CD14-positive monocyte (primary cell): ENCODE results near the gene FHIT. TPM values are rescaled to one million over a fixed set of nuclear protein-coding genes. Genes with fewer than 3 reads are reported as not detected.

Experiments used
- DNase-seq, 3 donors: peaks; one replicate each; pipeline ENCODE4 v3.0.0-alpha.2; 2011 to 2022
- H2AFZ ChIP-seq: 2 replicates; pipeline ENCODE4 v1.6.0; 2012; ENCODE audit warnings: mild to moderate bottlenecking, low read depth, low read length, inconsistent platforms; ENCODE audit not compliant: insufficient read depth, poor library complexity, severe bottlenecking
- H3K27ac ChIP-seq, 2 donors: 1 replicate in 1 of 2; 2 replicates in 1 of 2; pipeline ENCODE4 v1.5.1; 2012 to 2013; ENCODE audit warnings: low read length in 2 of 2, control low read depth in 1 of 2, inconsistent platforms in 1 of 2, low read depth in 1 of 2, mild to moderate bottlenecking in 1 of 2
- H3K27me3 ChIP-seq, 2 donors: one replicate each; pipeline versions ENCODE4 v1.6.0 to v1.6.1; 2011 to 2013; ENCODE audit warnings: low read length in 2 of 2; ENCODE audit not compliant: control insufficient read depth in 2 of 2, insufficient read depth in 2 of 2
- H3K36me3 ChIP-seq, 2 donors: replicated peaks in 1 of 2; 1 replicate in 1 of 2; 2 replicates in 1 of 2; pipeline versions ENCODE4 v1.5.1 to v1.6.1; 2012 to 2013; ENCODE audit warnings: low read length in 2 of 2, control low read depth in 1 of 2, inconsistent platforms in 1 of 2, mild to moderate bottlenecking in 1 of 2; ENCODE audit not compliant: insufficient read depth in 2 of 2, control insufficient read depth in 1 of 2
- H3K4me1 ChIP-seq, 2 donors: 1 replicate in 1 of 2; 2 replicates in 1 of 2; pipeline versions ENCODE4 v1.5.1 to v1.6.1; 2012 to 2013; ENCODE audit warnings: low read length in 2 of 2, control low read depth in 1 of 2, inconsistent platforms in 1 of 2, mild to moderate bottlenecking in 1 of 2, moderate library complexity in 1 of 2; ENCODE audit not compliant: insufficient read depth in 2 of 2, control insufficient read depth in 1 of 2
- H3K4me2 ChIP-seq: replicated peaks from 2 replicates; pipeline ENCODE3; 2012; ENCODE audit warnings: low read length, moderate library complexity, mild to moderate bottlenecking; ENCODE audit not compliant: poor library complexity, severe bottlenecking; ENCODE audit errors: extremely low read depth
- H3K4me3 ChIP-seq, 3 experiments: fragments of 200-600 bp in 1 of 3; sonication (generic) in 1 of 3; replicated peaks in 1 of 3; 1 replicate in 2 of 3; 2 replicates in 1 of 3; pipeline ENCODE4 v1.5.1; 2011 to 2013; ENCODE audit warnings: low read length in 3 of 3, mild to moderate bottlenecking in 3 of 3, control low read depth in 2 of 3, low read depth in 2 of 3, inconsistent platforms in 1 of 3, moderate library complexity in 1 of 3
- H3K79me2 ChIP-seq: 2 replicates; pipeline ENCODE4 v1.6.0; 2012; ENCODE audit warnings: mild to moderate bottlenecking, control low read depth, inconsistent platforms, low read length, moderate library complexity; ENCODE audit not compliant: insufficient read depth
- H3K9ac ChIP-seq: 2 replicates; pipeline ENCODE4 v1.6.0; 2017; ENCODE audit warnings: low read length, mild to moderate bottlenecking; ENCODE audit not compliant: insufficient read depth, poor library complexity, severe bottlenecking
- H3K9me3 ChIP-seq, 2 donors: replicated peaks in 1 of 2; 1 replicate in 1 of 2; 2 replicates in 1 of 2; pipeline versions ENCODE4 v1.5.1 to v1.6.1; 2012 to 2013; ENCODE audit warnings: low read length in 2 of 2, control low read depth in 1 of 2; ENCODE audit not compliant: control insufficient read depth in 1 of 2, insufficient read depth in 1 of 2
- H4K20me1 ChIP-seq: 2 replicates; pipeline ENCODE4 v1.6.0; 2012; ENCODE audit warnings: mild to moderate bottlenecking, low read length, control low read depth, moderate library complexity; ENCODE audit not compliant: insufficient read depth
- H3K27ac Mint-ChIP-seq, 7 donors: one replicate each; pipeline ENCODE4 v1.8.0; 2020; ENCODE audit warnings: mild to moderate bottlenecking in 7 of 7, mixed read lengths in 7 of 7, moderate library complexity in 6 of 7, inconsistent platforms in 2 of 7
- H3K27me3 Mint-ChIP-seq, 3 donors: one replicate each; pipeline ENCODE4 v1.8.0; 2021 to 2022; ENCODE audit warnings: low read depth in 3 of 3, mild to moderate bottlenecking in 3 of 3, mixed read lengths in 3 of 3, moderate library complexity in 3 of 3, inconsistent platforms in 1 of 3
- H3K36me3 Mint-ChIP-seq, 2 donors: one replicate each; pipeline ENCODE4 v1.8.0; 2020; ENCODE audit warnings: mixed read lengths in 2 of 2, inconsistent platforms in 1 of 2, mild to moderate bottlenecking in 1 of 2
- H3K4me1 Mint-ChIP-seq: one replicate; pipeline ENCODE4 v1.8.0; 2020; ENCODE audit warnings: mild to moderate bottlenecking, mixed read lengths
- H3K4me3 Mint-ChIP-seq, 2 donors: one replicate each; pipeline ENCODE4 v1.8.0; 2020; ENCODE audit warnings: mild to moderate bottlenecking in 2 of 2, mixed read lengths in 2 of 2, moderate library complexity in 1 of 2
- H3K9me3 Mint-ChIP-seq, 7 donors: one replicate each; pipeline ENCODE4 v1.8.0; 2020 to 2022; ENCODE audit warnings: mixed read lengths in 7 of 7, mild to moderate bottlenecking in 6 of 7, moderate library complexity in 6 of 7, inconsistent platforms in 2 of 7
- CTCF ChIP-seq: fragments of 200-600 bp; IDR thresholded peaks from one replicate; pipeline ENCODE4 v1.8.0; 2022; ENCODE audit warnings: antibody characterized with exemption, mild to moderate bottlenecking
- WGBS: methylation state at CpG from one replicate; pipeline ENCODE4 v1.1.5; 2013; ENCODE audit warnings: missing lambda C conversion rate; ENCODE audit not compliant: insufficient coverage; 5-methylcytosine and 5-hydroxymethylcytosine counted together
- intact Hi-C, 2 donors: fragments of 100-400 bp; cut with micrococcal nuclease; formaldehyde crosslinking; loops; one replicate each; pipeline versions ENCODE4 v1.15.0 to v1.15.1; 2023
- polyA plus RNA-seq, 3 donors: library from polyadenylated mRNA; depleted of rRNA in 1 of 3; unstranded in 2 of 3; stranded (reverse) in 1 of 3; fragments of 300-500 nt in 2 of 3; fragments of >200 nt in 1 of 3; fragmentation: Illumina TruSeq in 2 of 3; gene quantifications; 1 replicate in 2 of 3; 2 replicates in 1 of 3; pipeline ENCODE4 v1.2.3, GENCODE V29; 2012 to 2021

The FHIT gene
- polyA plus RNA-seq, 3 donors, result 1.7 to 3.4 (median 3.2) TPM

DNA sequence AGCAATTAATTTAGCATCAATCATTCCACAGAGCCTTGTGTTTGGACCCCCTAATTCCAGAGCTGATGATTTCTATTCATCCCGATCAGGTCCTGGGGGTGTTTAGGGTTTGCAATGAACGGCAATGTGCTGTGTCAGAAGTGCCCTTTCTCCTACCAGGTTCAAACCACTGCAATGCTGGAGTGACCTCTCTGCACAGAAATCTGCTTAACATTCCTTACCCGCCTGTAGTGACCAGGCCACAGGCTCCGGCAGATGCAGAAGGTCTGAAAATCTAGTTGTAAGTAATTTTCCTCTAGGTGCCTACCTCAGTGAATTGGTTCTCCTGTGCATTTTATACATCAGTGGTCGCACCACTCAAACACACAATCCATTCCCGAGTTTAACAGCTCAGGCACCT is 1476.1 kb downstream of the FHIT start:
- Mint-ChIP-seq H3K4me3 (no peak overlapping the region), H3K4me1 (peaks cover 14% of the 10 kb centered on the region), H3K9me3 (no peaks in the 10 kb centered on the region), H3K27ac (peak overlapping the region in 1 of 7 donors; percentile 29), H3K27me3 (peaks cover 0 to 4% (median 2%) of the 10 kb centered on the region in 3 donors), H3K36me3 (no peaks in the 10 kb centered on the region)
- H3K79me2 ChIP-seq, result no peaks in the 10 kb centered on the region
- H3K27ac ChIP-seq, result no peak overlapping the region
- no peak overlapping the region for H3K9ac ChIP-seq
- no peaks in the 10 kb centered on the region for H3K27me3 ChIP-seq
- H3K4me2 ChIP-seq, result no peak overlapping the region
- H3K9me3 ChIP-seq, result no peaks in the 10 kb centered on the region
- H3K4me3 ChIP-seq, result no peak overlapping the region
- WGBS, result 96% methylated on average over 2 of the region's 6 CpGs
- no peaks in the 10 kb centered on the region for H3K4me1 ChIP-seq
- no peaks in the 10 kb centered on the region for H3K36me3 ChIP-seq
- no peaks in the 10 kb centered on the region for H4K20me1 ChIP-seq
- TF ChIP-seq CTCF, result no peak
- no peak for DNase-seq
- H2AFZ ChIP-seq, result no peak overlapping the region
- intact Hi-C loops, result no loop called here

DNA sequence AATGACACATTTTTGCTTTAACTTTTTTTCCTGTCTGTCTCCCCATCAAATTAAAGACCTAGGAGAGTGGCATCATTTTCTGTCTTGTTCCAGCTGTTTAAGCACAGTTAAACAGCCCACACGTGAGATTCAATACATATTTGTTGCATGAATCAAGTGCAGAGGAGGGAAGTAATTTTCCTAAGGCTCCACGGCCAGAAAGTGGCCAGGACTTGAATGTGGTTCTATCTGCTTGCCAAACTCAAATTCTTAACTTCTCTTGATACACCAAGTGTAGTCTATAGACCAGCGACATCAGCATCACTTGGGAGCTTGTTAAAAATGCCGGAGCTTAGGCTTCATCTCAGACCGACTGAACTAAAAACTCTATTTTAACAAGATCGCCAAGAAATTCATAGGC is 1476.6 kb downstream of the FHIT start:
- no peak overlapping the region for H3K27ac ChIP-seq
- H3K79me2 ChIP-seq, result no peaks in the 10 kb centered on the region
- Mint-ChIP-seq H3K4me1 (peaks cover 14% of the 10 kb centered on the region), H3K27ac (no peak overlapping the region), H3K36me3 (no peaks in the 10 kb centered on the region), H3K27me3 (peaks cover 0 to 4% (median 2%) of the 10 kb centered on the region in 3 donors), H3K4me3 (no peak overlapping the region), H3K9me3 (no peaks in the 10 kb centered on the region)
- no peak overlapping the region for H2AFZ ChIP-seq
- intact Hi-C loops, result no loop called here
- no peaks in the 10 kb centered on the region for H4K20me1 ChIP-seq
- no peak overlapping the region for H3K9ac ChIP-seq
- H3K9me3 ChIP-seq, result no peaks in the 10 kb centered on the region
- 98% methylated on average over 4 of the region's 6 CpGs for WGBS
- no peaks in the 10 kb centered on the region for H3K4me1 ChIP-seq
- H3K36me3 ChIP-seq, result no peaks in the 10 kb centered on the region
- no peak for DNase-seq
- TF ChIP-seq CTCF, result no peak
- H3K27me3 ChIP-seq, result no peaks in the 10 kb centered on the region
- no peak overlapping the region for H3K4me3 ChIP-seq
- H3K4me2 ChIP-seq, result no peak overlapping the region
